A673 (cell line): Measurements from ENCODE around the gene NT5M. TPM values are rescaled to one million over a fixed set of nuclear protein-coding genes. Genes with fewer than 3 reads are reported as not detected.

Experiments
- BruUV-seq: library from RNA; stranded (reverse); fragments of 400-500 nt; replicated peaks from 2 replicates; lab custom pipeline; 2021; lab: Mats Ljungman, UMichigan
- CTCF ChIA-PET: fragments of 300-600 bp; sonication (Branson Sonifier 250); formaldehyde crosslinking; loops from one replicate; lab custom pipeline; 2022; ENCODE audit warnings: antibody characterized with exemption; lab: Charles Lee
- POLR2A ChIA-PET: fragments of 300-600 bp; sonication (Branson Sonifier 250); formaldehyde crosslinking; loops from one replicate; lab custom pipeline; 2022; ENCODE audit warnings: antibody characterized with exemption; ENCODE audit not compliant: low non-redundant PET; lab: Charles Lee
- DNase-seq: peaks from one replicate; pipeline ENCODE4 v3.0.0-alpha.2; 2015; ENCODE audit warnings: low spot score
- H3K27ac ChIP-seq: fragments of 200-600 bp; sonication (generic); 2 replicates; pipeline ENCODE4 v1.5.1; 2016; ENCODE audit warnings: mixed run types, low read depth, mild to moderate bottlenecking, mixed read lengths, antibody characterized with exemption, low read length; ENCODE audit not compliant: poor library complexity, severe bottlenecking
- H3K27me3 ChIP-seq: fragments of 200-600 bp; sonication (generic); replicated peaks from 2 replicates; pipeline ENCODE4 v1.6.1; 2017; ENCODE audit warnings: mixed run types, low read depth, mild to moderate bottlenecking, mixed read lengths, antibody characterized with exemption, low read length; ENCODE audit not compliant: insufficient read depth, poor library complexity
- H3K36me3 ChIP-seq: fragments of 200-600 bp; sonication (generic); 2 replicates; pipeline ENCODE4 v1.6.1; 2016; ENCODE audit warnings: mixed run types, mild to moderate bottlenecking, mixed read lengths, antibody characterized with exemption, low read length; ENCODE audit not compliant: insufficient read depth, poor library complexity, severe bottlenecking
- H3K4me1 ChIP-seq: fragments of 200-600 bp; sonication (generic); 2 replicates; pipeline ENCODE4 v1.6.1; 2017; ENCODE audit warnings: mixed run types, mild to moderate bottlenecking, mixed read lengths, antibody characterized with exemption, low read length; ENCODE audit not compliant: insufficient read depth, poor library complexity, severe bottlenecking
- H3K4me3 ChIP-seq: fragments of 200-600 bp; sonication (generic); 2 replicates; pipeline ENCODE4 v1.5.1; 2016; ENCODE audit warnings: low read depth, mixed run types, mild to moderate bottlenecking, mixed read lengths, low read length; ENCODE audit not compliant: poor library complexity, severe bottlenecking
- H3K9me3 ChIP-seq: fragments of 200-600 bp; sonication (generic); 2 replicates; pipeline ENCODE4 v1.6.1; 2016; ENCODE audit warnings: mixed run types, low read depth, mild to moderate bottlenecking, mixed read lengths, antibody characterized with exemption, low read length; ENCODE audit not compliant: poor library complexity, severe bottlenecking
- EZH2 ChIP-seq: fragments of 200-600 bp; sonication (generic); IDR thresholded peaks from 2 replicates; pipeline ENCODE4 v1.6.1; 2017; ENCODE audit warnings: borderline replicate concordance, low read depth, mild to moderate bottlenecking, mixed read lengths, antibody characterized with exemption, low read length; ENCODE audit not compliant: poor library complexity, severe bottlenecking
- intact Hi-C: fragments of 100-400 bp; cut with micrococcal nuclease; formaldehyde crosslinking; loops from one replicate; pipeline ENCODE4 v1.10.0; 2022; ENCODE audit not compliant: unreplicated experiment
- total RNA-seq: library from RNA; stranded (reverse); gene quantifications from 2 replicates; pipeline ENCODE4 v1.2.3, GENCODE V29; 2021
- TF ChIP-seq, protein P1 (sequence below): fragments of 300-800, 200-600 bp; sonication (generic); conservative IDR thresholded peaks from 2 replicates; pipeline ENCODE4 v1.5.1; 2017; ENCODE audit warnings: low read depth, mild to moderate bottlenecking, antibody characterized with exemption, low read length, moderate library complexity, mixed read lengths

The NT5M gene
- total RNA-seq, 1 experiment from 2014 or later: 2.6 TPM

DNA sequence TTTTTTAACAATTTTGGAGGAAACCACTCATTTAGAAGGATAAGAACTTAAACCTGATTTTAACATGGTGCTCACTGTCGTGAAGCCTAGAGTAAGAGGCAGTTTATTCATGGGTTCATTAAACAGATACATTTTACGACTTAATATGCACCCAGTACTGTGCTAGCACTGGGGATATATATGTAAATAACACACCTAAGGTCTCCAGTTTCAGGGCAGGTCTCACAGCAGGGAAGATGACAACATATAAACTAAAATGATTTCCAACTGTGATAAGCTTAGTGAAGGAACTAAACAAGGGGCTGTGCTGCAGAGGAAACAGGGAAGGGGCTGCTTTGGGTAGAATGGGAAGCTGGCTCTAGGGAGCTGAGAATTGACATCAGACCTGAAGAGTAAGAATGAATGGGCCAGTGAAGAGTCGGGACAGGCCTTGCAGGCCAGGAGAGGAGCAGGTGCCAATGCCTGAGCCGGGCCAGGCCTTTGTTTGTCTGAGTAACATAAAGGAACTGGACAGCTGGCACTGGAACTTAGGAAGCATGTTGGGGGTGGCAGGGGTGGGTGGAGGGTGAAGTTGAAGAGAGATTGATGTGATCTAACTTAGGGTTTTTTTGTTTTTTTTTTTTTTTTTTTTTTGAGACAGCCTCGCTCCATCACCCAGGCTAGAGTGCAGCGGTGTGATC lies 12.1 kb downstream of the NT5M start:
- Histone ChIP-seq H3K4me3 (no peak overlapping the region), H3K4me1 (no peaks in the 10 kb centered on the region), H3K36me3 (no peaks in the 10 kb centered on the region), H3K9me3 (no peaks in the 10 kb centered on the region), H3K27ac (no peak overlapping the region), H3K27me3 (no peaks in the 10 kb centered on the region)
- CTCF ChIA-PET: interaction anchor here (0.6 to 1.7 kb wide), 2 partner anchors 125 to 458 kb away, joined by 3 read pairs; no protein-coding TSS in a partner anchor
- no peak for TF ChIP-seq EZH2
- TF ChIP-seq, protein P1, sequence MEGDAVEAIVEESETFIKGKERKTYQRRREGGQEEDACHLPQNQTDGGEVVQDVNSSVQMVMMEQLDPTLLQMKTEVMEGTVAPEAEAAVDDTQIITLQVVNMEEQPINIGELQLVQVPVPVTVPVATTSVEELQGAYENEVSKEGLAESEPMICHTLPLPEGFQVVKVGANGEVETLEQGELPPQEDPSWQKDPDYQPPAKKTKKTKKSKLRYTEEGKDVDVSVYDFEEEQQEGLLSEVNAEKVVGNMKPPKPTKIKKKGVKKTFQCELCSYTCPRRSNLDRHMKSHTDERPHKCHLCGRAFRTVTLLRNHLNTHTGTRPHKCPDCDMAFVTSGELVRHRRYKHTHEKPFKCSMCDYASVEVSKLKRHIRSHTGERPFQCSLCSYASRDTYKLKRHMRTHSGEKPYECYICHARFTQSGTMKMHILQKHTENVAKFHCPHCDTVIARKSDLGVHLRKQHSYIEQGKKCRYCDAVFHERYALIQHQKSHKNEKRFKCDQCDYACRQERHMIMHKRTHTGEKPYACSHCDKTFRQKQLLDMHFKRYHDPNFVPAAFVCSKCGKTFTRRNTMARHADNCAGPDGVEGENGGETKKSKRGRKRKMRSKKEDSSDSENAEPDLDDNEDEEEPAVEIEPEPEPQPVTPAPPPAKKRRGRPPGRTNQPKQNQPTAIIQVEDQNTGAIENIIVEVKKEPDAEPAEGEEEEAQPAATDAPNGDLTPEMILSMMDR: no peak
- no TSS peak for BruUV-seq
- intact Hi-C loops: no loop called here
- POLR2A ChIA-PET: no interaction called here
- no peak for DNase-seq

DNA sequence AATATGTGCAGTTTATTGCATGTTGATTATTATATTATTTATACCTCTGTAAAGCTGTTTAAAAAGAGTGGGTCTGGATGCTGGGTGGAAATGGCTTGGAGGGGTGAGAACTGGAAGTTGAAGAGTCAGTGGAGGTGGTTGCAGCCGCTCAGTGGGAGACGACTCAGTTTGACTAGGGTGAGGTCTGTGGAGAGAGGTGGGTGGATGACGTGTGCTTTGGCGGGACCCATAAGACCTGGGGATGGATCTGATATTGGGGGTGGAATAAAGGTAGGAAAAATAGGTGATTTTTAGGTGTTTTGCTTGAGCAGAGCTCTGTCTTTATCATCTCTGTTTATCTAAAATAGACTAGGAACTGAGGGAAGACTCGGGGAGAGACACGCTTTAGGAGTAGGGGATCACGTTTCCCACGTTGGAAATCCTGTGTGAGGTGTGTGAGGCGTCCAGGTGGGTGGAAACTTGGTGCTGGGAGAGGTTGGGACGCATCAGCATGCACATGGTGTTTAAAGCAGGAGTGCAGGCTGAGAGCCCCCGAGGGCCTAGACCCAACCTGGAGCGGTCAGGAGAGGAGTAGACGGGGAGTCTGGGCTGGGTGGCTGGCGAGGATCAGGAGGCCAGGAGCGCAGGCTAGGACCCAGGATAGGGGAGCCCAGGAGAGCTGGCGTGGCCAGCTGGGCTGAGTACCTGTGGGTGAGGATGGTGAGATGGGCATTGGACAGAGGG lies 17.2 kb downstream of the NT5M start:
- no peak for DNase-seq
- H3K4me1 ChIP-seq: no peaks in the 10 kb centered on the region
- H3K27me3 ChIP-seq: no peaks in the 10 kb centered on the region
- H3K27ac ChIP-seq: no peak overlapping the region
- no peak overlapping the region for H3K4me3 ChIP-seq
- POLR2A ChIA-PET: no interaction called here
- intact Hi-C loops: no loop called here
- H3K9me3 ChIP-seq: no peaks in the 10 kb centered on the region
- CTCF ChIA-PET: no interaction called here
- no peaks in the 10 kb centered on the region for H3K36me3 ChIP-seq
- no TSS peak for BruUV-seq
- TF ChIP-seq, protein P1: no peak
- no peak for TF ChIP-seq EZH2

DNA sequence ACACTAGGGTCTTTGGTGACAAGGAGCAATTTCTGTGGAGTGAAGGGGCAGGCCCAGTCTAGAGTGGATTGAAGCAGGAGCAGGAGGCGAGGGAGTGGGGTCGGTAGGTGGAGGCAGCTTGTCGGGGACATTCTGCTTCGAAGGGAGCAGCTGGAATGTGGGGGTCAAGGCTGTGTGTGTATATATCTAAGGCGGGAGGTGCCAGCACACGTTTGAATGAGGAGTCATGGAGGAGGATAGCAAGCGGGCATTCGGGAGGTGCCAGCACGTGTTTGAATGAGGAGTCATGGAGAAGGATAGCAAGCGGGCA lies 17.7 kb downstream of the NT5M start:
- no peak for DNase-seq
- Histone ChIP-seq H3K4me3 (no peak overlapping the region), H3K27me3 (no peaks in the 10 kb centered on the region), H3K27ac (no peak overlapping the region), H3K9me3 (no peaks in the 10 kb centered on the region), H3K36me3 (no peaks in the 10 kb centered on the region), H3K4me1 (no peaks in the 10 kb centered on the region)
- intact Hi-C loops: no loop called here
- ChIA-PET POLR2A (no interaction called here), CTCF (no interaction called here)
- TF ChIP-seq EZH2: no peak
- TF ChIP-seq, protein P1: no peak
- no TSS peak for BruUV-seq
